Activated CD4-positive, alpha-beta T cell treated with anti-CD3 and anti-CD28 coated beads for 1 hour (primary cell): ENCODE measurements around the gene PDLIM1.

ENCODE experiments used
- DNase-seq: peaks from one replicate; pipeline ENCODE4 v3.0.0-alpha.2; 2020

PDLIM1 gene, protein sequence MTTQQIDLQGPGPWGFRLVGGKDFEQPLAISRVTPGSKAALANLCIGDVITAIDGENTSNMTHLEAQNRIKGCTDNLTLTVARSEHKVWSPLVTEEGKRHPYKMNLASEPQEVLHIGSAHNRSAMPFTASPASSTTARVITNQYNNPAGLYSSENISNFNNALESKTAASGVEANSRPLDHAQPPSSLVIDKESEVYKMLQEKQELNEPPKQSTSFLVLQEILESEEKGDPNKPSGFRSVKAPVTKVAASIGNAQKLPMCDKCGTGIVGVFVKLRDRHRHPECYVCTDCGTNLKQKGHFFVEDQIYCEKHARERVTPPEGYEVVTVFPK

DNA sequence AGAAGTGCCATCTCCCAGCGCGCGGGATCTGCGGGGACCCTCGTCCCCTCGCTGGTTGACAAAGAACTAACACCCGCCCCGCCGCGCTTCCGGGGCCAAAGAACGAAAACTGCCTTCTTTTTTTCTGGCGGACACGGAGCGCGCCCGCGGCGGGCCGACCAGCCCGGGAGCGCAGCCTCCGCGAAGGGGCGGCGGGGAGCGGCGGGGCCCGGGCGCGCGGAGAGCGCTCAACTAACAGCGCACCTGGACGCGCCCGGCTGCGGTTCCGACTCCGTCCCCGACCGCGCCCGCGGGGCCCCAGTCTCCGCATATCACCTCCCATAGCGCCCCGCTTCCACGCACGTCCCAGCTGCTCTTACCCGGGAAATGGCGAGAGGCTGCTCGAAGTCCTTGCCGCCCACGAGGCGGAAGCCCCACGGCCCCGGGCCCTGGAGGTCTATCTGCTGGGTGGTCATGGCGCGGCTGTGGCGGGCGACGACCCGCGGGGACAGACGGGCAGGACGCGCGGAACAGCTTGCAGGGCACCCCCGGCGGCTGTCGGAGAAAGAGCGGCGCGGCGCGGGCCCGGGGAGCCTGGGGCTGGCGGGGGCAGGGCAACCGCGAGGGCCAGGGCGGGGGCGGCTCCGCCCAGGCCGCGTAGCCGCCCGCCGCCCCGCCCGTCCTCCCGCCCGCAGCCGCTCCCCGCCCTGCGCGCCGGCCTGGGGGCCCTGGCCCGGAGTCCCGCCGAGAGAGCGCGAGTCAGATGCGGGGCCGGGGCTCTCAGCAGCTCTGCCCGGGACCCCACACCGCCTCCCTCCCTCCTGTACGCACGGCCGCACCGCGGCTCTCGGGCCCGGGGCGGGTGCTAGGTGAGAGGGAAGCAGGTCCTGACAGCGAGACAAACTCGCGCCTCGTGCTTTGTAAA, at the start of gene PDLIM1:
PDLIM1 (minus strand) TSS at position 543 of the 904 bp plus-strand sequence; CDS start at position 455, 88 bp downstream.
- DNase-seq, result no peak

DNA sequence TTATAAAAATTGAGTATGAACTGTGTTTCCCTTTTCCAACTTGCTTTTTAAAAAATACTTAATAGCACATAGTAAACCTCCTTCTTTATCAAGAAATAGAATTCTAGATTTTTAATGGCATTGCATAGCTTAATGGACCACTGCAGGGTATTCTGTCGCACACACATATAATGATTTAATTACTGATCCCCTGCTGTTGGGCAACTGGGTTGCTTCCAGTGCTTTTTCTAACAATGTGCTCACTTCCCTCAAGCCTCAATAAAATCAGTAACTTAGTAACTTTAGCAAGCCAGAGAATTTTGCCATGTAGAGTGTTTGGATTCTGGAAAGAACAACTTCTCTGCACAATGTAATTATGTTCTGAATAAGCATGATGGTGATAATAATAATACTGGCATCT, 49.1 kb upstream of the PDLIM1 start:
- no peak for DNase-seq

DNA sequence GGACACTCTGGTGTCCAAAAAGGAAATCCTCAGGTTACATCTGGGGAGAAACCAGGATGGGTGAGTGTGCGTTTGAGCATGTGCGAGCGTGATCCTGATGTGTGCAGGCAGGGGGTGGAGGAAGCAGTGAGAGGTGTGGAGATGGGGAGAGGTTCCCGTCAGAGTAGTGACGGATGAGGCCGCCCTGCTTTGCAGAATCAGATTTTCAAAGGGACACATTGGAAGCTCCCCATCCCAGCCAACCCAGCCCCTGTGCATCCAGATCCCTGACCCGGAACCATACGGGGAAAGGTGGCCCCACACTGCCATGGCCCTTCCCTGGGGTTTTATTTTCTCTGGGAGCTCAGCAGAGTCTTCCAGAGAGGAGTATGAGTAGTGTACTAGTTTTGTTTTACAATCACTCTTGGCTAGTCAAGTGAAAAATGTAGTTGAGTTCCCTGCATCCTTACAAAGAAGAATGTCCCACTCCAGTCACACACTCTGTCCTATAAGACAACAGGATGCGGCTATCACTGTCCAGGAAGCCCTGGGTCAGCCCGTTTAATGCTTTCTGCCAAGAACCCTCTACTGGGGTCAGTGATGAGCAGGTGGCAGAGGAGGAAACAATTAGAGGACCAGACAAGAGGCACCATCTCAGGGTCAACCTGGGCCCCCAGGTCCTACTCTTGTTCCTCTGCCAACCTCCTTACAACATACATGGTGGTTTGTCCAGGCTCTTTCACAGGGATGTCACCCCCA, 46.8 kb upstream of the PDLIM1 start:
- no peak for DNase-seq

DNA sequence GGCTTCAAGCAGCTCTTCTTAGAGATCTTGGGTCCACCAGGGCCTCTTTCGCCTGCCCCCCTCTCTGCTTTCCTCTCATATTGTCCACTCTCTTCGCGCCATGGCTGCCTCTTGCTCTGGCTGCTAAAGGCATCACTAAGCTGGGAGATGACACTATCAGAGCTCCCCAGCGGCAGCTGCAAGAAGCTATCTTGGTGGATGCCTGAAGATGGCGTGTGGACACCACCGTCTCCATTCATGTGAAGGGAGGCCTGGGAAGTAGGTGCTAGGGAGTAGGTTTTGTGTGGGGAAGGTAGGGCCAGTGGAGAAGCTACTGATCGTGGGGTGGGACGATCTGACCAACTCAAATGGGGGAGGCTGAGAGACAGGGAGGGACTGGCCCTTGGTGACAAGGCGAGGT, 45.9 kb upstream of the PDLIM1 start:
- no peak for DNase-seq

DNA sequence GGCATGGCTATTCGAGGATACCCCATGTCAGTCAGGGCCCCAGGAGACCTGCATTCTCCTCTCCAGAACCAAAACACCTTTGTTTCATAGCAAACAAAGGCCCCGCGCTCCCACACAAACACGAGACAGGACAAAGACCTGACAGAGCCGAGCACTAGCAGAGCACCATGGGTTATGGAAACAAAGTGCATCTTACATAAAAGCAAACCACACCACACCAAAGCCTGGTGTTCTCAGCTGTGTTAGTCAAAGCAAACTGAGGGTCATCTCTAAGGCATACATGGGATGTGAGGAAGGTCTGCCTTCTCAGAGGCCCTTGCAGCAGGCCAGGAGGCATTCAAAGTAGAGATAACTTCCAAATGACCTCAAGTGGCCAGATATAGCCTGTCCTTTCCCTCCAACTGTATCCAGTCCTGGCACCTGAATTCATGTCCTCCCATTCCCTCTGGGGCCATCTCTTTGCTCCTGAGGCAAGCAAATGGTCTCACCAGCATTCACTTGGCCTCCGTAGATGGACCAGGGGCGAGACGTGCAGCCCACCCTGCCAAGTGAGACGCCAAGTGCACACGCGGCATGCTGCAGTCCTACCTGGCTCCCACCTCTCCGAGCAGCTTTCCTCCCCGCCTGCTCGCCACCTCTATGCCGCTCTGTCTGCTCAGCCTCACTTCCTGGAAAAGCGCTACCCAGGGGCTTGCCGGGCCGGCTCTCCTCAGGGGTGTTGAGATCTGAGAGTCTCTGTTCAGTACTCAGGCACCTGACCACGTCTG, 45.3 kb upstream of the PDLIM1 start:
- no peak for DNase-seq

DNA sequence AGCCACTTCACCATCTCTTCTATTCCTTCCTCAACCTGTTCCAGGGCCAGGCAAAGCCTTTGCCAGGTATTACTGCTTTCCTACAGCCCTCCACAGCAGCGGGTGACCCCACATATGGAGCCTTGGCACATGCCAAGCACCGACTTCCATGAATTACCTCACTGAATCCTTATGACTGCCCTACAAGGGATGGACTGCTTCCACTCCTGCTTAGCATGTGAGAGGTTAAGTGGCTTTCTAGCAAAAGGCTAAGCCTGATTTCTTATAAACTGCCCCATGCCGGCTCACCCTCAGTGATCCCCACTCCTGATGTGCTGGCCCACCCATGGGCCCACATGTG, 44.0 kb upstream of the PDLIM1 start:
- DNase-seq, result no peak

DNA sequence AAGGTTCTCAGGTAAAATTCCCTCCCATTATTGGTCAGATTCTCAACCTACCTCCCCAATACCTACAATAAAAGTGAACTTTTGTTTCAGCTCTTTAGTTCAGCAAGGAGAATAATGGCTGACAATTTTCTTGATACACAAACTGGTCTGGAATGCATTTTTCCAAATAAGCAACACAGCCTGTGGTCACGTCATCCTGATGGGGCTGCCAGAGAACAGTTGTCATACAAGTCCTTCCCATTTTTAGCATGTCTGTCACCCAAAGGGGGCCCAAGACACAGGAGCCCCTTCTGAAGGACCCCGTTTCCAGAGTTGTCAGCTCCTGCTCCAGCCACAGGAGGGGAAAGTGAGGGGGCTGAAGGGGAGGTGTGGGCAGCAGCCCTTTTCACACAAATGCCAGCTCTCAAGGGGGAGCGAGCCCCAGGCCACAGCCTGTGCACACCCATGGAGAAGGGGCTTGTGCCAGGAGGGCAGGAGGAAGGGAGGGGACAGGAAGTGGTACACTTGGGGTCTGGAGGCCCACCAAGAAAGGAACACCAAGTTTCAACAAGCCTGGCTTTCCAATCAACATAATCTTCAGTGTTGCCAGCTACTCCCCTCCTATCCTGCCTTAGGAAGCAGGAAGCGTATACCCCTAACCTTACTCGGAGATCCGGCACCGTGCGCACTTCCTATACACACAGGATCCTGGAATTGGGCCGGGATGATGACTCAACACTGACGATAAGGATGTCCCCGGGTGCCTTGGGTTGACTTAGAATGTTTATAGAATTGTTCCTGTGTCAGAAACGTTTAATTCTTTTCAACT, 43.4 kb upstream of the PDLIM1 start:
- DNase-seq, result no peak

DNA sequence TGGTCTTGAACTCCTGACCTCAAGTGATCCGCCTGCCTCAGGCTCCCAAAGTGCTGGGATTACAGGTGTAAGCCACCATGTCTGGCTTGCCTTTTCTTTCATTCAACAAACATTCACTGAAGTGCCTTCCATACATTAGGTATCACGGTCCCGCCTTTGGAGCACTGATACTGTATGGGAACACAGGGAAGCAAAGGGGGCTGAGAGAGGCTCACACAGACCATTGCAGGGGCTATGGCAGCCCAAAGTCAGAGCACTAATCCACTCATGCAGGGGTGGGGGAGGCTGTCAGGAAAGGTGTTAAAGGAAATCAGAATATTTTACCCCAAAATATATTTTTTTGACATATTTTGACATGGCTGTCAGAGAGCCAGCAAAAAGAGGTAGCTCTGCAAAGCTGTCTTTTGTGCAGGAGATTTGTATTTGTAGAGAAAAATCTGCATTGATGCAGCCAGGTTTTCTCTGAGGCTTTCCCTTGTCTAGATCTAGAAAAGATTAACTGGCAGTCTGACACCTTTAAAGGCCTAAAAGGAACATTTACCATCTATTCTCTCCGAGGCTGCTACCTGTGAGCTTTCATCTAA, 42.0 kb upstream of the PDLIM1 start:
- no peak for DNase-seq

DNA sequence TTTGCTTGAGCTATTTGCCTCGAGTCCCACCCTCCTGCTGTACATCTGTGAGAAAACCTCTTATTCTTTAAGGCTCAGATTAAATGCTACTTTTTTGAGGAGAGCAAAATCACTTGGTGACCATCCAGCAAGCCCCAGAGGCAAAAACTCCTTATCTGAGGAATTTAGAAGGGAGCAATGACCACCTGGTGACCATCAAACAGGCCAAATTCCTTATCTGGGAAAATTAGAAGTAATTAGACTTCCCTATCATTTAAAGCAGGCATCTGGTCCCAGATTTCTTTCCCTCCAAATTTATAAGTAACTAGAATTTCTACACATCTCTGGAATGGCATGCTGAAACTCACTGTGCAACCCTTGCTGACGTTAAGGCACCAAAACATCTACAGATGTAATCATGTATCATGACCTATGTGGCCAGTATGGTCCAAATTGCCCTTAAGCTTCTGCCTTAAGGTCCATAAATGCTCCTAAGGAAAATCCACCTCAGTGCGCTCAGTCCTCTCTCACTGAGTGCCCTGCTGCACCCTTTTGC, 40.9 kb upstream of the PDLIM1 start:
- DNase-seq, result no peak

DNA sequence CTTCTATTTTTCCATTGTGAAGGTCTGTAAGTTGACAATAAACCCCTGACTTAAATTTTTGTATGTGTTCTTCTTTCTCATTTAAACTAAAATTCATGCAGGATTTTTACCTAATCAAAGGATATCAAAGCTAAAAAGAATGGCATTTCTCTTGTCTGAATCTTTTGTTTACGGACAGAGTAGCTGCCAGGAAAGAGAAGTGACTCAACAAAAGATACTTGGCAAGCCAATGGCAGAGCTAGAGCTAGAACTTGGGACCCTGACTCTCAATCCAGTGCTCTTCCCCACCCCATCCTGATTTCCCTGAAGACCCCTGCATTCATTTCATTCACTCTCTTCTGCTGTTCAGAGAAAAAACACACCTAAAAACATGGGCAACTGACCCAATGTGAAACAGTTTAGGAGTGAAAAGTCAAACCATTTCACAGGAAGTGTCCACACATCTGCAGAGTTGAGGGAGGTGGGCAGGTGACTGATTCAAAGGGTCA, 40.2 kb upstream of the PDLIM1 start:
- DNase-seq, result no peak

DNA sequence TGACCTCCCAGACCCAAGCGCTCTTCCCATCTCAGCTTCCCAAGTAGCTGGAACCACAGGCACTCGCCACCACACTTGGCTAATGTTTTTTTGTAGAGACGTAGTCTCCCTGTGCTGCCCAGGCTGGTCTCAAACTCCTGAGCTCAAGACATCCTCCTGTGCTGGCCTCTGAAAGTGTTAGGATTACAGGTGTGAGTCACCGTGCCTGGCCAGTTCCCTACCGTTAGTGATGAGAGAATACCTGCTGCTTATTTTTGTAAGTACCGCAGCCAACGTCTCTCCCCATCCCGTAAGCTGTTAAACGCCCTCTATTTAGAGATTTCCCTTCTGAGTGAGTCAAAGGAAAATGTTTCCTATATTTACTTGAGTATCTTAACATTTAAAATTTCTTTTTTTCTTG, 38.5 kb upstream of the PDLIM1 start:
- DNase-seq, result no peak

DNA sequence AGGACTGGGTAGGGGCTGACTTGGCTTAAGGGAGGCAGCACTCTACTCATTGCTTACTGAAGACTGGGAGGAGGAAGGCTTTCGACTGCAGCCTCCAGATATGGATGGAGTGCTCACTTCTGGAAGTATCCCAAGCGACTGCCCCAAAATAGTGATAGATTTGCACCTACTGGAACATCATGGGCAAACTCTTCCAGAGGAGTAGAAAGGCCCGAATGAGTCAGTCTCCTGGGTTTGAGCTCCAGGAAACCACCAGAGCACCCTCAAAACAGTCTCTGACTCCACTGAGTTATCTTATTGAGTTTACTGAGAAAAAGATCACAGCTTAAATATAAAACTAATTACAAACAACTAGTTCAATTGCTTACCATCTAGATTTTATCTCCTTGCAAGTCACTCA, 37.2 kb upstream of the PDLIM1 start:
- no peak for DNase-seq

DNA sequence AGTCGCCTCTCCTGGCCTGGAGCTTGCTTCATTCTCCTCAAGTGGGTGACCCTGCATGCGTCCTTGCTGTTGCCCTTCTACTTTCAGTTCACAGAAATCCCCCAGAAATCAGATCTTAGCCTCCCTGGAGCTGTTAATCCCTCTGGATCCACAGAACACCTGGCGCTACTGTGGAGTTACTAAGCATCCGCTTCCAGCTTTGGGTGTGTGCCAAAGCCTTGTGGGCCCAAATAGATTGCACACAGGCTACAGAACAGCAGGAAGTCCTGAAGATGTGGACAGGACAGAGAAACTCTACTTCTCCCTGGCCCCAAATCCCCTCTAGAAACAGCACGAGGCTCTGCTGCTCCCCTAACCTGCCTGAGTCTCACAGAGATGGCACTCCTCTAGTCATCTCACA, 36.6 kb upstream of the PDLIM1 start:
- no peak for DNase-seq

DNA sequence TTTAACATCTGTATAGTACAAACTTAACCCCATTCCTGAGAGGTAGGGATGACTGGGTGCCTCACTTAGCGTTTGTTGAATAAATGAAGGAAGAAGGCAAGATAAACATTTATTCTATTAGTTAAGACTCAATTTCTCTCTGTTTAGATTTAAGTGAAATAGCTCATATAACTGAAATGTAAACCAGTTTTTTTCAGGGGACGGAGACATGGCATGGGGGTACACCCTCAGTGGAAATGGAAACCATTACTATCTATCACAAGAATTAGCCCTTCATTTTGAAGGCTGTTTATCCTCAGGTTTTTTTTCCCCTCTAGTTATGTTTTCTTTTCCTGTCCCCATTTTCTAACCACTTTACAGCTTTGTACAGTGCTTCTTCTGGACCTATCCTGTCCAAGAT, 35.6 kb upstream of the PDLIM1 start:
- no peak for DNase-seq

DNA sequence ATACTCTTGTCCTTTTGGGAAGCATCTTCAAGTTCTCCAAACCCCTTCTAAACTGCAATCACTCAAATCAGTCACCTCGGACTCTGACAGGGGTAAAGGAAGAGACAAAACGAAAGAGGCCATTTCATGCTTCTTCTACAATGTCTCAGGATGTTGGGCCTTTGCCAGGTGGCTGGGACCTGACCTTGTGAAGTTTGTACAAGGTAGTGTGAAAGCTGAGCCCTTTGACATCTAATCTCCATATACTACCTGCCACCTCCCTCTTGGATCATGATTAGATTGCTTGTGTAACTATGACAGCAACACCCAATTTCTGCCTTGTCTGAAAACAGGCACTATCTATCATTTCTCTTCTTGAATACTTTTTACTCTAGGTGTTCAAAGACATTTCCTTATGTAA, 35.1 kb upstream of the PDLIM1 start:
- no peak for DNase-seq

DNA sequence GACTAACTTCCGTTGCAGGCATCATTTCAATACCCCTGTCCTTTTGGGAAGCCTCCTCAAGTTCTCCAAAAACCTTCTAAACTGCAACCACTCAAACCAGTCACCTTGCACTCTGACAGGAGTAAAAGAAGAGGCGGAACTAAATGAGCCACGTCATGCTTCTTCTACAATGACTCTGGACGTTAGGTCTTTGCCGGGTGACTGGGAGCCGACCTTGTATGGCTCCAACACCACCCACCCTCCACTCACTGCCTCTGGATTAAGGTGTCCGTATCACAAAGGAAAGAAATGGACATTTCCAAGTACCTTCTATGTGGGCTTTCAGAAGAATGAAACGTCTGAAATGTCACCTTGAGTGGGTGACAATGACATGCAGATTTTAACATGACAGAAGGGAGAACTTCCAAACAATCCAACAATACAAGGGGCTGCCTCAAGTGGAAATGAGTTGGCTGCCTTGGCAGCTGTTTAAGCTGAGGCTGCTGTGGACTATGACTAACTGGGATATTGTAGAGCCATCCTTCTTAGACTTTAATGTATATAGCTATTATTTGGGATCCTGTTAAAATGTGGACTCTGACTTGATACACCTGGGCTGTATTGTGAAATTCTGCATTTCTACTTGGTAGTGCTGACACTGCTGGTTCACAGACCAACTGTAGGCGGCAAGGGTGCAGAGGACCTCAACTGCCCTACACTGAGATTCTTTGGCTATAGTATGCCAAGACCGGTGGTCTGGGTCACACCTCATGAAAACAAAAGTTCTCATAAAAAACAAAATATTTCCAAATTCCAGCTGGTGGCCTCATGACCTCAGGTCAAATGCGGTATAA, 33.8 kb upstream of the PDLIM1 start:
- DNase-seq, result no peak

DNA sequence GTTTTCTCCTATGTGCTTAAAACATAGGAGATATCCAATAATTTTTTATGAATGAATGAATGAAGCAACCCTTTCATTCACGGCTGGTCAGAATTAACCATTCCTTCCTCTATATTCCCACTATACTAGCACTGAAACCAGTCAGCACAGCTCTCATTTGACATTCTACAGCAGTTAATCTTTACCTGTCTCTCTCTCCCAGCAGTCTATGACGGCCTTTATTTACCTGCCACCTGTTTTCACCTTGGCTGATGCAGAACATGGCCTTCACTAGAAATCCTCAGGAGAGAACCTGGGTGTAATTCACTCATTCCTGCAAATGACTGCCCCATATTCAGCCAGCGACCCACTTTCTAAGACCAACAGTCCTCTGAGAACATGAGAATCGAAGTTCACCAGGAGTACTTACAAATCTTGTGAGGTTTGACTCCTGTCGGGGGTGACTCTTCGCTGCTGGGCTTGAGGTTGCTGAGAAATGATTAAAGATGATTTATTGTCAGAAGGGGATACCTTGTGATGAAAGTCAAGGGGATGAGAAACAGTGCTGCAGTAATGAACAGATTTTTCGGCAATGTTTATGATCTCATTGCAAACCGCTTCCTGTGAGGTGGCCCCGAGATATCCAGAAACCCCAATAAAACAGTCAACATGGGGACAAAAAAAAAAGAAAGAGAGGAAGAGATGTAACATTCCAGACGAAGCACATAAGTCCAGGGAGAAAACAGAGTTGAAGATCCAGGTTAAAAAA, 30.9 kb upstream of the PDLIM1 start:
- DNase-seq, result no peak

DNA sequence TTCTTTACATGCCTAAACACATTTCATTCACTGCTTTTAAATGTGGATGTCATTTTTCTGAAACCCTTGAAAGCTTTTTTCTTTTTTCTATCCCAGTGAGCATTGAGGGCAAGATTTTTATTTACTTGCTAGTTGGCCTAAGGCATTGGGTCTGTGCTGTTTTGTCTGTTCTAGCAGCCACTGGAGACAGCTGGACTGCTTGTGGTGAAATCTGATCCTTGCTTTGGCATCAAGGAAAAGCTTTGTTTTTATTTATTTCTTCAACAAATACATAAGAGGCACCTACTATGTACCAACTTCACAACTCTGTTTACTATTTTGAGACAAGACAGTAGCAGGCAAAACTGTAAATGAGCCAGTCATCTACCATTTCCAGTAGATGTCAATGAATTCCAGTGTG, 28.4 kb upstream of the PDLIM1 start:
- DNase-seq, result no peak

DNA sequence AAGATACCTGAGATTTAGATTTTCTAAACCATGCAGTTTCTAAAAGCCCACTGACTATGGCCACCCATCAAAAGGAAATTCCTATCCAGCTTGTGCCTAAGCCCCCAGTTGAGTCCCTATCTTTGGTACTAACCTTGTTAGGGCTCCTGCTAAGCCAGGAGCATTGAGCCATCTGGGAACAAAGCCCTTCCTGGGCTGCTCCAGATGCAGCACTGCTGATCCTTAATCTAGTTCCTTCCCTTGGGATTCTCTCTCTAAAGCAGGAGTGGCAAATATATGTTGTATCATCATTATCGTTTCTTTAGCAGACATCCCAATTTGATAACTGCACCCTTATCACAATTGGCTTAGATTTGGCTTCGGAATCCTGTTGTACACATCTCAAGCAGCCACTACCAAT, 24.7 kb upstream of the PDLIM1 start:
- no peak for DNase-seq
